ENCODE measurements around the gene RASSF5.

RASSF5 gene, protein sequence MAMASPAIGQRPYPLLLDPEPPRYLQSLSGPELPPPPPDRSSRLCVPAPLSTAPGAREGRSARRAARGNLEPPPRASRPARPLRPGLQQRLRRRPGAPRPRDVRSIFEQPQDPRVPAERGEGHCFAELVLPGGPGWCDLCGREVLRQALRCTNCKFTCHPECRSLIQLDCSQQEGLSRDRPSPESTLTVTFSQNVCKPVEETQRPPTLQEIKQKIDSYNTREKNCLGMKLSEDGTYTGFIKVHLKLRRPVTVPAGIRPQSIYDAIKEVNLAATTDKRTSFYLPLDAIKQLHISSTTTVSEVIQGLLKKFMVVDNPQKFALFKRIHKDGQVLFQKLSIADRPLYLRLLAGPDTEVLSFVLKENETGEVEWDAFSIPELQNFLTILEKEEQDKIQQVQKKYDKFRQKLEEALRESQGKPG

DNA sequence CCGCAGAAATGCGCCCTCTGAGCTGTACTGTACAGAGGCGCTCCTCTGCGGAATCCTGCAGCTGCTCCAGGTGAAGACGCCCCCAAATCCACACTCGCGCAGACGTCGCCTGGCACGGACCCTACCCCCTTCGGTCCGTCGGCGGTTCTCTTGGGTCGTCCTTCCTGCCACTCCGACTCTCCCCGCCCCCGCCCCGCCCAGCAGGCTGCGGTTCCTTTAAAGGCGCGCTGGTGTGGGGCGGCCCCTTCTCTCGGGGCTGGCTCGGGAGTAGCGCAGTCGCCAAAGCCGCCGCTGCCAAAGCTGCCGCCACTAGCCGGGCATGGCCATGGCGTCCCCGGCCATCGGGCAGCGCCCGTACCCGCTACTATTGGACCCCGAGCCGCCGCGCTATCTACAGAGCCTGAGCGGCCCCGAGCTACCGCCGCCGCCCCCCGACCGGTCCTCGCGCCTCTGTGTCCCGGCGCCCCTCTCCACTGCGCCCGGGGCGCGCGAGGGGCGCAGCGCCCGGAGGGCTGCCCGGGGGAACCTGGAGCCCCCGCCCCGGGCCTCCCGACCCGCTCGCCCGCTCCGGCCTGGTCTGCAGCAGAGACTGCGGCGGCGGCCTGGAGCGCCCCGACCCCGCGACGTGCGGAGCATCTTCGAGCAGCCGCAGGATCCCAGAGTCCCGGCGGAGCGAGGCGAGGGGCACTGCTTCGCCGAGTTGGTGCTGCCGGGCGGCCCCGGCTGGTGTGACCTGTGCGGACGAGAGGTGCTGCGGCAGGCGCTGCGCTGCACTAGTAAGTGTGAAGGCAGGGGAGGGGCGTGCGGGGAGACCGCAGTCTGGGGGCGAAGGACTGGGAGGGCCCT lies at the start of gene RASSF5:
Gene RASSF5, plus strand, starts transcription at position 248 of the 846 bp plus-strand sequence. Its CDS starts 72 bp downstream, at position 320.
- DNase-seq, result peak; percentile 57

DNA sequence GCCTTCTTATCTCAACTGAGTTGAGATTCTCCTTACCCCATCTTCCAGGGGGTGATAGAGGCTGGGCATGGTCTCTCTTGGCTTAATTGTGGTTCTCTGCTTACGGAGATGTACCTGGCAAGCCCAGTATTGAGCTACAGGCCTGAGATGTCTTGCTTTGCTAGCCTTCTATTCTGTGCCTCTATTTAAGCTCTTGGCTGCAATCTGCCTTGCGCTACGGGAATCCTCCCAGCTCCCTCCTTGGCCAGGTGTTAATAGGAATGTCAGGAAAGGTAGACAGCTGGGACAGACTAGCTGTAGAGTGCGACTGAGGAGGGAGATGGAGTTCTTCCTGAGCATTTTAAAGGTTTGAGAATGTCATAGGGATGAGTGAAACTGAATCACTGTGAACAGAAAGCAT lies 47.6 kb upstream of the RASSF5 start:
- DNase-seq, result no peak

DNA sequence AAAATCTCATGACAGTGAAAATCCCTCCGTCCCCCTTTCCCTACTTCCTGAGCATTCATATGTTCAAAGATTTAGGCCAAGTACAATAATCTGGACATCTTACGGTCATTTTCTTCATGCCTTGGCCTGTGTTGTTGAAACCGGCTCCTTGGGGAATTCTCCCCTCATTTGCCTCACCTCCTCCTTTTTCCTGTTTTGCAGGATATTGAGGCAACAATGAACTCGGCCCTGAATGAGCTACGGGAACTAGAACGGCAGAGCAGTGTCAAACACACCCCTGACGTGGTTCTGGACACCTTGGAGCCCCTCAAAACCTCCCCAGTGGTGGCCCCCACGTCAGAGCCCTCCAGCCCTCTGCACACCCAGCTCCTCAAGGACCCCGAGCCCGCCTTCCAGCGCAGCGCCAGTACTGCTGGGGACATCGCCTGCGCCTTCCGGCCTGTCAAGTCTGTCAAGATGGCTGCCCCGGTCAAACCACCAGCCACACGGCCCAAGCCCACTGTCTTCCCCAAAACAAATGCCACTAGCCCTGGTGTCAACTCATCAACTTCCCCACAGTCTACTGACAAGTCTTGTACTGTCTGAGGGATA lies 46.4 kb upstream of the RASSF5 start:
- DNase-seq, result no peak

DNA sequence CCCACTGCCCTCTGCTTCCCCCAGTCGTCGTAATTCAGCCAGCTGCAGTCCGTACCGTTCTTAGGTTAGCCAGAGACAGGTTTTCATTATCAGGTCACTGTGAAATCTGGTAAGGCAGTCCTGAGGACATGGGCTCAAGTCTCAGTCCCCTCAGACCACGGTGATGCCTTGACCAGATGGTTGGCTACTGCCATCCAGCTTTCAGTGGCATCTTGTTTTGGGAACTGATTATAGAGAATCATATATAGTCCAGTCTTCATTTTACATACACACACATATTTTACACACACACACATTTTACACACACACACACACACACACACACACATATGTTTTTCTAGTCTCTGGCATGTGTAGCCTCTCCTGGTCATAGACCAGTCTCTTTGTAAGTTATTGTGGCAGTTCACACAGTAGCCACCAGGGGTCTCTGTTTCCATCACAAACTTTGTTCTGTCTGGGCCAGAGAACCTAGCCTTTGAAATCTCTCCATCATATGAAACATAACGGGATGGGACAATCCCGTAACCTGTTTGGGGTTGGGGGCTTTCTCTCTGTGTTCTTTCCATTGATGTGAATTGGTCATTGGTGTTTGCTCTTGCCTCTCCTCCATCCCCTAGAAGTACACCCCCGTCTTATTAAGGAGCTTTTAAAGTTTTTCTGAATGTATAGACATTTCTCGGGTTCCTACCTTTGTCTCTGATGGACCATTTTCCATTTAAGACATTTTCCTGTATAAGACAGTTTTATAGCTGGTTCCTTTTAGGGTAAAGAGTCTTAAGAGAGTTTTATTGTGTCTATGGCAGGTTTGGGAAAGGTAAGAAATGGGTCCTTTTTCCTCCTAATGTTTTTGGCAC lies 45.5 kb upstream of the RASSF5 start:
- peak; percentile 7 for DNase-seq

DNA sequence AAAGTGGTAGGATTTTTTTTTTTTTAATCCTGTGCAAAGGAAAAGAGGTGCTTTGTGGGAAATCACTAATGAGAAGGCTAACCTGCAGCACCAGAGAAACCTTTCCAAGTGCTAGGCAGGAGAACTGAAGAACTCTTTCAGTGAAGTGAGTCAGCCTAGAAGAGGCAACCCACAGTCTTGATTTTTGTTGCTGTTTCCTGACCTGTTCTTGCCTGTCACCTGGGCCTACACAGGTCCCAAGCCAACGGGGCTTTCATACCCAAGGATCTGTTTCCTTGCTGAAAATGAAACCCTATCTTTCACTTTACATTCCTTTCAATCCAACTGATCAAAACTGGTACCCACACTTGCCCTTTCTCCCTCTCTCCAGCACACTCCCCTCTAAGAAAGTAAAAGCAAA lies 44.2 kb upstream of the RASSF5 start:
- no peak for DNase-seq

DNA sequence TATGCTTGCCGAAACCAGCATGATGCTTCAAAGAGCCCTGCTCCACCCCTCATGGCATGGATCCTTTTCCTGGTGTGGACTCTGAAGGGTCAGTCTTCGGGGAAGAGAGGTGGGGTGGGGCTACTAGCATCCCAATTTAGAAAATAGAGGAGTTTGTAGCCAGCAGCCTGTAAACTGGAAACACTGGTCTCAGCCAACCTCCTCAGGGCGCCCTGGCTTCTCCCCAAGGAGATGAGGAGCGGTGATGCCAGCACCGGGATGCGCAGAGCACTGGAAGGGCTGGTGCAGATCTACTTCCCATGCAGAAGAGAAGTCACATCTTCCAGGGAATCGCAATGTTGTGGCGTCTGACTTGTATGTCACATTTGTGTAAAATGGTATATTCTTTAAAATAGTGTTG lies 43.4 kb upstream of the RASSF5 start:
- DNase-seq, result no peak

DNA sequence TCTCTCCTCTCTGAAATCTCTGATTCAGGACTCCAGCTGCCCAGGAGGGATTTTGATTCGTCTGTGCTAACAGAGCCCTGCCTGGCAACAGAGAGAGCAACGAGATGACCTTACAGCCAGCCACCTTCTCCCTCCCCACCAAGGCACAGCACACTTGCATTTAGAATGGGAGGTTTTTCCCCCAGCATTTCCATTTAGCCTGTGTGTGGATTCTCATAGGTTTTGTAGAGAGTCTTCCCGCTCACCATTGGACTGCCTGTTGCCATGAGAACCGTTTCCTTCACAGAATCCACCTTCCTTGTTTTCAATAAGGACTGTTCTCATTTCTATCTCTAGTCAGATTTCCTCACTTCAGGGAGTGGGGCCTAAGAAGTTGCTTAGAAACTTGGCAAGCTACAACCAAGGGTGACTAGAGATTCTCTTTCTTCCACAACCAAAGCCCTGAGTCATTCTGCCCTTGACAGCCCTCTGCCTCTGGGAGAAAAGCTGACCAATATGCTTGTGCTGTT lies 42.8 kb upstream of the RASSF5 start:
- no peak for DNase-seq

DNA sequence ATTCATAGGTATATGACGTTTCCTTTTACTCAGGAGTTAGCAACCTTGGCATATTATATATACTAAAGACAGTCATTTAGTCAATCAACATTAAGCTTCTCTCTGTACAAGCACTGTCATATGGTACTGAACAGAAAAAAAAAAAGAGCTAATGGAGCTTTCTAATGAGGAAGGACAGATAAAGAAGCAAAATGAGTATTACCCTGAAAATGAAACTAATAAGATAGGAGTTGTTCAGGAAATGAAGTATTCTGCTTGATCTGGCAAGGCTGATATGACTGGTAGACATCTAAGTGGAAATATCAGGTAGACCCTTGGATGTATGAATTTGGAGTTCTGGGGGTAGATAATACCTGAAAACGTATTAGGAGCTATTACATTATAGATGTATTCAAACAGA lies 41.4 kb upstream of the RASSF5 start:
- DNase-seq, result no peak

DNA sequence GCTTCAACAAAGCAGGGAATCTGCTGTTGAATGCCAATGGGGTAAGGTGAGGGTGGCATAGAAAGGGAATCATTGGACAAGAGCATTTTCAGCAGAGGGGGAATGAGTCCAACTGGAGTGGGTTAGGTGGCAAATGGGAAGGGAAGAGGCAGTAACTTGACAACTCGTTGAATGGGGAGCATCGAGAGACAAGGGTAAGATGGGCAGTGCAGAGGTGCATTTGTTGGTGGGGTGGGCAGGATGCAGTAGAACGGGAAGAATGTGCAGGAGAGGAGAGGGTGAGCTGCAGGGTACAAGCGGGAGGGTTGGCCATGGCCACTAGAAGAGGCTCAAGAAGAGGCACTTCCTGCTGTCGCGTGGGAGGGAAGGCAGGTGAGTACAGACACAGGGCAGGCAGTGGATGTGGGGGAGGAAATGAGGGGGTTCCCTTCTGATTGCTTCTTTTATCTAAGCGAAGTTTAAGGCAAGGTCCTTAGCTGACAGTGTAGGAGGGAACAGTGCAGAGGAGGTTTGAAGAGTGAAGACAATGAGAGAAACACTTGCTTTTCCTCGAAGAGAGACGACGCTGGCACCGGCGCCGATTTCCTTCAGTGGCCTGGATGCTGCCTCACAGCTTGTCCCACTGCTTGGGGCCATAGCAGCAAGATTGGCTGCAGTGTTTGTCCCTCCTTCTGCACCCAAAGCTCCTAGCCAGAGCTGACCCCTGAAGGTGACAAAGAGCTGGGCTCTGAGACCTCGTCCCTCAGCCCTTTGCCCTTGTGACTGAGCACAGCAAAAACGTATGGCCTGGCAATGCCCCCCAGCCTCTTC lies 40.3 kb upstream of the RASSF5 start:
- no peak for DNase-seq

DNA sequence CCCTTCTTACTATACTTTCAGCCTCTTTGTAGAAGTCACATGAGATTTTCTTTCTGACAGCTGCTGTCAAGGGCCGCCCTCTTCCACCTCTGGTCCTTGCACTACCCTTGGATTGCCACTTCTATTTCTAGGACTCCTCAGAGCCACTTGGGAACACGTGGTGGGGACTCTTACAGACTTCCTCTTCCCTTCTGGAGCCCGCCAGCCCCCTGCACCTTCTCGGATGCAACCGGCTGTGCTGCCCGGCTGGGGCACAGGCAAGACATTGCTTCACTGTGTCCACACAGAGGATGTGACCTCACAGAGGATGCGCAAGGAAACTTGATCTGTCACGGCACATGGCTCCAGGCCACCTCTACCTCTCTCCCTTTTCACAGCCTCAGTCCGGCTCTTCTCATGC lies 39.4 kb upstream of the RASSF5 start:
- no peak for DNase-seq

DNA sequence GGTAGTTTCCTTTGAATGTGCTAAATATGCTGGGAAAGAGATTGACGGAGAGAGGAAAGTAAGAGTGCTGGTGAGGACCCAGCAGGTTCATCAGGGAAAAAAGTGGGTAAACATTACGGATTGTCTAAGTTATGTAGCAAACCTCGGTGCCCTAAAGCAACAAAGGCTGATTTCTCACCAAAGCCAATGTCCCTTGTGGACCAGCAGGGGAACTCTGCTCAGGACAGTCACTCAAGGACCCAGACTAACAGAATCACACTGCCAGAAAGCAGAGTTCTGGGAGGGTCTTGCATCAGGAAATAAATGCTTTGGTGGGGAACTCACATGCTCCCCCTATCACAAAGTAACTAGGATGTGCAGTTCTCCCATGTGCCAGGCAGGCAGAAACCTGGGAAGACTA lies 38.8 kb upstream of the RASSF5 start:
- no peak for DNase-seq

DNA sequence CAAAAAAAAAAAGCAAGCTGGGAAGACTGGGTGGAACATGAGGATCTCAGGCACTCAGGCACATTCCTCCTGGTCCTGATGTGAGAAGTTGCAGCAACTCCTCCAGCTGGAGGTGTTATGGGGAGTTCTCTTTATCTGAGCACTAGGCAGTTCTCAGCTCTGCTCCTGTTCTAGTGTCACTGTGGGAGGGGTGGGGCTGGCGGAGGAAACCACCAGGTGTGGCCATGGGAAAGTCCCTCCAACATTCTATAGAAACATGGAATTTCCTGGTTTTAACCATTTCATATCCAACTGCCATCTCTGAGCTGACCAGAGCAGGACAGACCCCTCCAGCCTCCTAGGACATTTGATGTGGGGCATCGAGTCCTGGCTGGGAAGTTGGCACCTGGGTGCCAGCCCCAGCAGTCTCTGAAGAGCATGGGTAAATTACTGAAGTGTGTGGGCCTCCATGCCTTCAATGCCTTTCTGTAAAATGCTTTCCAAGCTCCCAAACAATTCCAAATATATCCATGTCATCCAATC lies 37.9 kb upstream of the RASSF5 start:
- no peak for DNase-seq

DNA sequence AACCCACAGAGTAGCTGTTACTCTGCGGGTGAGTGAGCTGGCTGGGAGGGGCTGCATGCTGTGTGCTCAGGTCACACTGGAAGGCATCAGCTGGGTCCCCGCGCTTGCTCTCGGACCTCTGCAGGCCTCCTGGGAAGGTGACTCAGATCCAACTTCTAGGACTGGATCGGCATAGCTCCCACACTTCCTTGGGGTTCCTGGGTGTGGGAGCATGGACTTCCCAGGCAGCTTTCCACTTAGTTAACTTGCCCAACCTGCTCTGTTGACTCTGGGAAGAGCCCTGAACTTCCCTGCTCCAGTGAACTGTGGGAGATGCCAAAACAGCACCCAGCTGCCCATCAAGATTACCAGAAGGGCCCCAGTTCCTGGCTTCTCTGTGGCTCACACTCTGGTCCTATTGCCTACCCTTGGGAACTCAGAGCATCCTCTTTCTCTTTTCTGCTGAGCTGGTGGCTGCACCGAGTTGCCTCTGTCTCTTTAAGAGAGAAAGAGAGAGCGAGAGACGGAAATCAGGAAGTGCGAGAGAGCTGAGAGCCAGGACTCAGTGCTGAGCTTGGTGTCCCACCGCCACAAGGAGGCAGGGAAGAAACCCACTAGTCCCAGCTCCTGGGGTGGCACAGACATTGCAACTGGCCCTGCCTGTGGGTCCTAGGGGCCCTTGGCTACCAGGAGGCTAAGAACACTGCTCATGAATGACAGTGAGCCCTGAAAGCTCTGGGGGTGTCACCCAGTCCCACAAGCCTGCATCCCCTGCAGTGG lies 37.2 kb upstream of the RASSF5 start, which contains the start of gene IKBKE:
Gene IKBKE, plus strand, starts transcription at position 544 of the 759 bp plus-strand sequence. CDS start 2,752 bp downstream, outside the sequence.
- peak; percentile 25 for DNase-seq

DNA sequence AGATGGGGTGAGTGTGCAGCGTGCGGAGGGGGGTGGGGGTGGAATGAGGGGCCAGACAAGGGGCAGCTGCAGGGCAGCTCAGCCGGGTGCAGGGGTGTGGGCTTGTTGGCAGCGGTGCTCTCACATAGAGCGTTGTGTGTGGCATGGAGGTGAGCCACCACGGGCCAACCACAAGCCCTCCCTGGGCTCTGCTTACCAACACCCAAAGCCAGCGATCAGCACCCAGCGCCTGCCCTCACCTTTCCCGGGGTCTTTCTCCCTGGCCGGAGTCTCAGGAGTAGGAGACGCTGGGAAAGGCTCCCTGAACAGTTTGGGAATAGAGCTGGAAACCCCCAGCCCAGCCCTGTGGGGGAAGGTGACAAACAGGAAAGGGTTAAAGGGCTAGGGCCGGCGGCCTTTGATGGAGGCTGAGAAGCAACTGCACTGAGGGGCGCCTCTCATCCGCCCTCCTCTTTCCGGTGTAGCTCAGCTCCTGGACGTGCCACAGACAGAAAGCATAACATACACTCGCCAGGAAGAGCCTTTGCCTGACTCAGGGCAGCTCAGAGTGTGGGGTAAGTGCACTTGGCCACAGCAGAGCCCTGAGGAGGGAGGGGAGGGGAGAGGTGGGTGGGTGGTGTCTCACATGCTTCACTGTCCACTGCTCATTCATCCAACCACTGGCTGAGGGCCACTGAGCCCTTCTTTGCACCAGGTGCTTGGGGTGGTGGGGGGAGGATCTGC lies 36.5 kb upstream of the RASSF5 start:
- DNase-seq, result no peak

DNA sequence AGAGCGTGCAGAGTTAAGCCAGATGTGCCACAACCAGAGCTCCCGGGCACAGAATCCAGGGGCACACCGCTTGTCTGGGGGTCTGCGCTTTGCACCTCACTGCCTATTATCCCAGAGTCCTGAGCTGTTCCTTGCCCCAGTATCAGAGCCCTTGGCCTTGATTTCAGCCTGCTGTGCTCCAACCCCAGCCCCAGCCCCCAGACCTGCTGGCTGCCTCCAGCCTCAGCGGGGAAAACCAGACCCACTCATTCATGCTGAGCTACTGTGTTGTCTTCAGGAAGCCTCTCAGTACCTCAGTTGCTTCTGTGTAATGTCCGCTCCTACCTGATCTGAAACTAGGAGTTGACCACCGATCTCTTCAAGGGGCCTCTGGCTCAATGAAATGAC lies 35.9 kb upstream of the RASSF5 start:
- no peak for DNase-seq

DNA sequence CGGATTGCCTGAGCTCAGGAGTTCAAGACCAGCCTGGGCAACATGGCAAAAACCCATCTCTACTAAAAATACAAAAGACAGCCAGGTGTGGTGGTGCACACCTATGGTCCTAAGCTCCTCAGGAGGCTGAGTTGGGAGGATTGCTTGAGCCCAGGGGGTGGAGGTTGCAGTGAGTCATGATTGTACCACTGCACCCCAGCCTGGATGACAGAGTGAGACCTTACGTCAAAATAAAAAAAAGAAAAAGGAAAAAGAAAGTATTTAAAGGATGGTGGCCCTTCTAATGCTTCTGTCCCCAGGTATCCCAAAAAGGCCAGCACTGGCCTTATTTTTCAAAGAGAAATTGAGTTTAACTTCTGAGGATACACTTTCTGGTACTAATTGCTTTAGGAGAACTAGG lies 35.3 kb upstream of the RASSF5 start:
- DNase-seq, result no peak

DNA sequence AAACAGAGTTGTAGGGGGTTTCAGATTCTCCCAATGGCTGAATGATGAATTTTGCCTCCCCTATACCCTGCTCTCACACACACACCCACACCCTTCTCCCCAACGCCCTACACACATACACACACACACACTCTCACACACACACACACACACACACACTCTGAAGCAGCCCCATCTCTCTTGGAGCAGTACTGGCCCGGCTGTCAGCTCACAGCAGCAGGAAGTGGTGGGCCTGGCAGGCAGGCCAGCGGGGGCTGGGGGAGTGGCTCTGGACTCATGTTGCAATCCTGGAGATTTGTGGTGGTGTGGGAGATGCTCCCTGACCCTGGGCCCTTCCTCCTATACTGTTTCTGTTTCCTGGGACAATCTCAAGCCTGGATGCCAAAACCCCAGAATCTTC lies 34.9 kb upstream of the RASSF5 start:
- no peak for DNase-seq

DNA sequence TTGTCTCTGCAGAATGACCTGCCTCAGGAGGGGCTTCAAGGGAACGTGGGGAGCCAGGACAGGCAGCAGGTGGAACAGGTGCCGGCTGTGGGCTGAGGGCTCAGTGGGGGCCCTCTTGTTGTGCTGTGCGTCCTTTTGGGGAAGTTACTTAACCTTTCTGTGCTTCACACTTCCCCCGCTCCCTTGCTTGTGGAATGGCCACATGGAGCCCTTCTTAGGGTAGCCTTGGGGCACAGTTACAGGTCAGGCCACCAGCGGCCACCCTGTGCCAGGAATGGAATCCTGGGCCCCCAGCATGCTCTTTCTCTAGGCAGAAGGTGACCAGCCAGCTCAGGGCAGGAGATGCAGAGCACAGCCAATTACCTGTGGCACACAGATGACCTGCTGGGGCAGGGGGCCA lies 34.4 kb upstream of the RASSF5 start:
- no peak for DNase-seq

DNA sequence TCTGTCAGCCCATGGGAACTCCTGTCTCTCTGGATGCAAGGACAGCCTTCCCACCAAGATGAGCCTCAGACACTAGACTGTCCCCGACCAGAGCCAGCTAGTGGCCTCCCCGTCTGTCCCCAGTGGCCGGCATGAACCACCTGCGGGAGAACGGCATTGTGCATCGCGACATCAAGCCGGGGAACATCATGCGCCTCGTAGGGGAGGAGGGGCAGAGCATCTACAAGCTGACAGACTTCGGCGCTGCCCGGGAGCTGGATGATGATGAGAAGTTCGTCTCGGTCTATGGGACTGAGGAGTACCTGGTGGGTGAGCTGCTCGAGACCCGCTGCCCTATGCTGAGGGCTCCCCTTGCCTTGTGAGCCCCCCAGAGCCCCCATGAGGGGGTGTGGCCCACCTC lies 31.3 kb upstream of the RASSF5 start:
- no peak for DNase-seq

DNA sequence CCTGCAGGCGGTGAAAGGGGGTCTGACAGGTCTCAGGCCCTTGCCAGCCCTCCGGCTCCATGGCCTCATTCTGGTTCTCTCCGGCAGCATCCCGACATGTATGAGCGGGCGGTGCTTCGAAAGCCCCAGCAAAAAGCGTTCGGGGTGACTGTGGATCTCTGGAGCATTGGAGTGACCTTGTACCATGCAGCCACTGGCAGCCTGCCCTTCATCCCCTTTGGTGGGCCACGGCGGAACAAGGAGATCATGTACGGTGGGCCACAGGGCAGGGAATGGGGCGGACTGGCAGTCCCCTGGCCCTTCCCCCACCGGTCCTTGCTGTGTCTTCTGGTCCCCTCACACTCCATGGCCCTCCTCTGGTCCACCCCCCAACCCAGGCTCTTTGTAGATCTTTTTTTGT lies 30.7 kb upstream of the RASSF5 start:
- DNase-seq, result no peak

Data from NCI-H774 (cell line).